ENCODE data around the gene CNTNAP2.

Gene CNTNAP2

DNA sequence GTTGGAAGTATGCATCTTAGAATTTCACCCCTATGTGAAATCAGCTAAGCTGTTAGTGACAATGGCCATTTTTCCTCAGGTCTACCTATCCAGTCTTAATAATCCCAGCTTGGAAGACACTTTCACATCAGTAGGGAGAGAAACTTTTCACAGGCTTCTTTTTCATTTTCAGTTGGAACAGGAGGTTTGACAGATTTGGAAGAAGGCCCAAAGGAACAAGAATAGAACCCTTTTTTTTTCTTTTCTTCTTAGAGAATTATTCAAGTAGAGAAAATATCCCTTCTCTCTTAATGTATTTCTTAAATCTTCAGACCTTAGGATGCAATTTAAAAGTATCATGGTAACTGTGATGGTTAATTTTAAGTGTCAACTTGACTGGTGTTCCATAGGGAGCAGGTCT is 2063.5 kb downstream of the CNTNAP2 start:
- ATAC-seq (ENCODE audit: insufficient read depth, low read depth) = no peak
- no peaks in the 10 kb centered on the region for H3K9me3 ChIP-seq (ENCODE audit: insufficient read depth, low read length, severe bottlenecking)
- TF ChIP-seq CTCF (IDR thresholded peaks at IDR 0.05; ENCODE audit: borderline replicate concordance, extremely low read depth, low read length, poor library complexity, severe bottlenecking) (no peak), EZH2 (IDR thresholded peaks at IDR 0.05; ENCODE audit: borderline replicate concordance, low read depth, low read length, severe bottlenecking) (no peak)
- DNase-seq = no peak
- no peak overlapping the region for H3K27ac ChIP-seq (ENCODE audit: low read length)
- no peaks in the 10 kb centered on the region for H3K4me1 ChIP-seq (ENCODE audit: insufficient read depth, low read length)
- no peaks in the 10 kb centered on the region for H3K27me3 ChIP-seq (ENCODE audit: insufficient read depth, low read length, poor library complexity)
- H3K36me3 ChIP-seq (ENCODE audit: insufficient read depth, low read length) = no peaks in the 10 kb centered on the region
- H4K20me1 ChIP-seq (ENCODE audit: insufficient read depth, low read length) = no peaks in the 10 kb centered on the region
- H3K4me2 ChIP-seq (ENCODE audit: insufficient read depth, low read length) = no peak overlapping the region
- H2AFZ ChIP-seq (ENCODE audit: low read depth, low read length) = no peak overlapping the region
- no peak overlapping the region for H3K9ac ChIP-seq (ENCODE audit: low read depth, low read length)
- no peak overlapping the region for H3K4me3 ChIP-seq (ENCODE audit: low read depth in 1 of 2, low read length in 2 of 2)
- H3K79me2 ChIP-seq (ENCODE audit: insufficient read depth, low read length) = no peaks in the 10 kb centered on the region

DNA sequence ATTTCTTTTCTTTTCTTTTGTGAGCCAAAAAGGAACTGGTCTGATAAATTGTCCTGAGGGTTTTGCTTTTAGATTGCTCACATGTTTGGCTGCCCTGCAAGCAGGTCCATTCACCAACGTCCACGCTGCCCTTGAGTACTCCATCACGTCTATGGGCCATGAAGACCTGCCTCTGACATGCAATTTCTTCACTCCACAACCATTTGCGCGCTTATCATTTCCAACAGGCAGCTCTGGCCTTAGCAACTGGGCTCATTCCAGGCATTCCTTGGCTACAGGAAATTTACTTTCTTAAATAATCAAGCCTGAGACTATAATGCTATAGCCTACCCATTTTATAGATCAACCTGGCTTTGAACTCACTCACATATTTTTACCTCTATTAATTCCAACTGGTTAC is 2065.7 kb downstream of the CNTNAP2 start:
- ATAC-seq (ENCODE audit: insufficient read depth, low read depth) = no peak
- Histone ChIP-seq H3K9ac (ENCODE audit: low read depth, low read length) (no peak overlapping the region), H3K36me3 (ENCODE audit: insufficient read depth, low read length) (no peaks in the 10 kb centered on the region), H3K4me1 (ENCODE audit: insufficient read depth, low read length) (no peaks in the 10 kb centered on the region), H3K4me2 (ENCODE audit: insufficient read depth, low read length) (no peak overlapping the region), H4K20me1 (ENCODE audit: insufficient read depth, low read length) (no peaks in the 10 kb centered on the region), H3K27me3 (ENCODE audit: insufficient read depth, low read length, poor library complexity) (no peaks in the 10 kb centered on the region), H3K4me3 (ENCODE audit: low read depth in 1 of 2, low read length in 2 of 2) (no peak overlapping the region), H3K79me2 (ENCODE audit: insufficient read depth, low read length) (no peaks in the 10 kb centered on the region), H3K9me3 (ENCODE audit: insufficient read depth, low read length, severe bottlenecking) (no peaks in the 10 kb centered on the region), H3K27ac (ENCODE audit: low read length) (no peak overlapping the region), H2AFZ (ENCODE audit: low read depth, low read length) (no peak overlapping the region)
- TF ChIP-seq CTCF (IDR thresholded peaks at IDR 0.05; ENCODE audit: borderline replicate concordance, extremely low read depth, low read length, poor library complexity, severe bottlenecking) = no peak
- no peak for TF ChIP-seq EZH2 (IDR thresholded peaks at IDR 0.05; ENCODE audit: borderline replicate concordance, low read depth, low read length, severe bottlenecking)
- no peak for DNase-seq

DNA sequence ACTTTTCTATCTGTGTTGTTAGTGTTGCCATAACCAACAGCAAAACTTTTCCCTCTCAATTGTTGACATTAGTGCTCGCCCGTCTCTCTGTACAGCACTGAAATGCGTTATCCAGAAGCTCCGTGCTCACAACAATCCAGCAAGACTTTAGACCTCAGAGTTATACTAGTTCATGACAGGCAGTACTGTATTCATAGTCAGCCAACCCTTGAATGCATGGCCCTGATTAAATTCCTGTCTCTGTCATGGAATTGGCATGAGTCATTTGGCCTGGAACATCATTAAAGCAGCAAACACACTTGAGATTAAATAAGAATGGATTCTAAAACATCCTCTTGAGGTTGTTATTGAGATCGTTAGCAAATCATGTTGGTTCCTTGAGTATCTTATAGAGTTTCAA is 2068.4 kb downstream of the CNTNAP2 start:
- no peaks in the 10 kb centered on the region for H3K79me2 ChIP-seq (ENCODE audit: insufficient read depth, low read length)
- no peak overlapping the region for H3K9ac ChIP-seq (ENCODE audit: low read depth, low read length)
- no peaks in the 10 kb centered on the region for H4K20me1 ChIP-seq (ENCODE audit: insufficient read depth, low read length)
- no peaks in the 10 kb centered on the region for H3K9me3 ChIP-seq (ENCODE audit: insufficient read depth, low read length, severe bottlenecking)
- H3K4me1 ChIP-seq (ENCODE audit: insufficient read depth, low read length) = no peaks in the 10 kb centered on the region
- H3K4me2 ChIP-seq (ENCODE audit: insufficient read depth, low read length) = no peak overlapping the region
- DNase-seq (no peak), ATAC-seq (ENCODE audit: insufficient read depth, low read depth) (no peak)
- H3K27ac ChIP-seq (ENCODE audit: low read length) = no peak overlapping the region
- TF ChIP-seq EZH2 (IDR thresholded peaks at IDR 0.05; ENCODE audit: borderline replicate concordance, low read depth, low read length, severe bottlenecking) (no peak), CTCF (IDR thresholded peaks at IDR 0.05; ENCODE audit: borderline replicate concordance, extremely low read depth, low read length, poor library complexity, severe bottlenecking) (no peak)
- no peak overlapping the region for H2AFZ ChIP-seq (ENCODE audit: low read depth, low read length)
- no peak overlapping the region for H3K4me3 ChIP-seq (ENCODE audit: low read depth in 1 of 2, low read length in 2 of 2)
- H3K27me3 ChIP-seq (ENCODE audit: insufficient read depth, low read length, poor library complexity) = no peaks in the 10 kb centered on the region
- H3K36me3 ChIP-seq (ENCODE audit: insufficient read depth, low read length) = no peaks in the 10 kb centered on the region

DNA sequence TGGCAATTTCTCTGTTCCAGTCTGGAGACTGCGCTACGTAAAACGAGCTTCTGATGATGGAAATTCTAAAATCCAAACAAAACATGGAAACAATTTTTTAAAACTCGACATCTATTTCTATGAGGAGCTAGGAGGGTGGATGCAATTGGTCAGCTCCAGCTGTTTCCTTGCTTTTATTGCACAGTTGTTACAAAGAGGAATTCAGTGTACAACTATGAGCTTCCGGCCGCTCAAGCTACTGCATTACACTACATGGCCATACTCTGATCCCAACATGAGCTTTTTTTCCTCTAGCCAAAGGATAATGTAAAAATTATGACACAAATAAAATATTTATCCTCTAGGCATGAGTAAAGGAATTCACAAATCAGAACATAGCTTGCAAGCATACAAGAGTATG is 2070.9 kb downstream of the CNTNAP2 start:
- no peak for TF ChIP-seq EZH2 (IDR thresholded peaks at IDR 0.05; ENCODE audit: borderline replicate concordance, low read depth, low read length, severe bottlenecking)
- TF ChIP-seq CTCF (IDR thresholded peaks at IDR 0.05; ENCODE audit: borderline replicate concordance, extremely low read depth, low read length, poor library complexity, severe bottlenecking) = no peak

More for the DNA sequence above, 2070.9 kb downstream of the CNTNAP2 start:
- H3K4me3 ChIP-seq (ENCODE audit: low read depth in 1 of 2, low read length in 2 of 2) = no peak overlapping the region
- DNase-seq (no peak), ATAC-seq (ENCODE audit: insufficient read depth, low read depth) (no peak)
- H2AFZ ChIP-seq (ENCODE audit: low read depth, low read length) = no peak overlapping the region
- no peaks in the 10 kb centered on the region for H3K9me3 ChIP-seq (ENCODE audit: insufficient read depth, low read length, severe bottlenecking)
- H3K79me2 ChIP-seq (ENCODE audit: insufficient read depth, low read length) = no peaks in the 10 kb centered on the region
- H3K36me3 ChIP-seq (ENCODE audit: insufficient read depth, low read length) = no peaks in the 10 kb centered on the region
- H3K27ac ChIP-seq (ENCODE audit: low read length) = no peak overlapping the region
- H3K9ac ChIP-seq (ENCODE audit: low read depth, low read length) = no peak overlapping the region
- H3K27me3 ChIP-seq (ENCODE audit: insufficient read depth, low read length, poor library complexity) = no peaks in the 10 kb centered on the region
- no peaks in the 10 kb centered on the region for H3K4me1 ChIP-seq (ENCODE audit: insufficient read depth, low read length)
- no peaks in the 10 kb centered on the region for H4K20me1 ChIP-seq (ENCODE audit: insufficient read depth, low read length)
- no peak overlapping the region for H3K4me2 ChIP-seq (ENCODE audit: insufficient read depth, low read length)
